ENCODE results near the gene TNFAIP8L2. TPM values are rescaled to one million over a fixed set of nuclear protein-coding genes. Genes with fewer than 3 reads are reported as not detected.

The TNFAIP8L2 gene
- total RNA-seq, 1 experiment from 2014 or later = not detected

- TF ChIP-seq POLR2AphosphoS5 (IDR thresholded peaks at IDR 0.05; ENCODE audit: low read depth, low read length) (no peak), CTCF (IDR thresholded peaks at IDR 0.05) (no peak), REST (IDR thresholded peaks at IDR 0.05; ENCODE audit: insufficient read depth in 1 of 2, low read depth in 2 of 2, low read length in 1 of 2) (no peak), TCF7L2 (IDR thresholded peaks at IDR 0.05; ENCODE audit: low read depth, low read length) (no peak), SIN3A (IDR thresholded peaks at IDR 0.05; ENCODE audit: borderline replicate concordance, insufficient read depth, low read depth, low read length) (no peak)
- DNase-seq (ENCODE audit: low read depth, low spot score) (no peak), ATAC-seq (peak; percentile 13; the same call in 1 of the 2 replicates)
- no peaks in the 10 kb centered on the region for H3K27me3 ChIP-seq (ENCODE audit: control insufficient read depth, insufficient read depth, low read length)
- no peak overlapping the region for H3K4me3 ChIP-seq (ENCODE audit: low read depth in 2 of 2, low read length in 2 of 2)
- POLR2A ChIA-PET = no interaction called here
- H3K4me1 ChIP-seq (ENCODE audit: control insufficient read depth, insufficient read depth, low read length) = no peaks in the 10 kb centered on the region
- CTCF ChIA-PET = no interaction called here
- no peaks in the 10 kb centered on the region for H3K9me3 ChIP-seq (ENCODE audit: control insufficient read depth, insufficient read depth, low read depth, low read length)
- intact Hi-C loops (cut with micrococcal nuclease; ENCODE audit: unreplicated experiment) (no loop called here), in situ Hi-C loops (cut with HindIII; ENCODE audit: low pct_unique_long_range_greater_than_20kb, low sequenced_read_pairs) (loop anchor here (5.0 kb wide), 1 partner anchor 37 kb away; no protein-coding TSS in a partner anchor)
- H3K27ac ChIP-seq (ENCODE audit: low read length) = no peak overlapping the region
- no TSS peak for BruUV-seq (replicated peaks)
- H3K36me3 ChIP-seq (ENCODE audit: control insufficient read depth, insufficient read depth, low read length) = no peaks in the 10 kb centered on the region
Measured at GRCh38 chr1:151134396-151134795, 22.1 kb upstream of the TNFAIP8L2 start.

- CTCF ChIA-PET = no interaction called here
- TF ChIP-seq TCF7L2 (IDR thresholded peaks at IDR 0.05; ENCODE audit: low read depth, low read length) (no peak), SIN3A (IDR thresholded peaks at IDR 0.05; ENCODE audit: borderline replicate concordance, insufficient read depth, low read depth, low read length) (no peak), POLR2AphosphoS5 (IDR thresholded peaks at IDR 0.05; ENCODE audit: low read depth, low read length) (no peak), CTCF (IDR thresholded peaks at IDR 0.05) (no peak), REST (IDR thresholded peaks at IDR 0.05; ENCODE audit: insufficient read depth in 1 of 2, low read depth in 2 of 2, low read length in 1 of 2) (no peak)
- H3K4me3 ChIP-seq (ENCODE audit: low read depth in 2 of 2, low read length in 2 of 2) = no peak overlapping the region
- H3K27me3 ChIP-seq (ENCODE audit: control insufficient read depth, insufficient read depth, low read length) = no peaks in the 10 kb centered on the region
- in situ Hi-C loops (cut with HindIII; ENCODE audit: low pct_unique_long_range_greater_than_20kb, low sequenced_read_pairs) = loop anchor here (5.0 kb wide), 1 partner anchor 38 kb away; no protein-coding TSS in a partner anchor
- H3K27ac ChIP-seq (ENCODE audit: low read length) = no peak overlapping the region
- intact Hi-C loops (cut with micrococcal nuclease; ENCODE audit: unreplicated experiment) = no loop called here
- H3K9me3 ChIP-seq (ENCODE audit: control insufficient read depth, insufficient read depth, low read depth, low read length) = no peaks in the 10 kb centered on the region
- no peak for DNase-seq (ENCODE audit: low read depth, low spot score)
- BruUV-seq (replicated peaks) = no TSS peak
- H3K36me3 ChIP-seq (ENCODE audit: control insufficient read depth, insufficient read depth, low read length) = no peaks in the 10 kb centered on the region
- 0 out of 2 replicates have a peak, but pooled peaks have one; percentile 8 for ATAC-seq
- POLR2A ChIA-PET = no interaction called here
- no peaks in the 10 kb centered on the region for H3K4me1 ChIP-seq (ENCODE audit: control insufficient read depth, insufficient read depth, low read length)
Measured at GRCh38 chr1:151134991-151135390, 21.5 kb upstream of the TNFAIP8L2 start.
